Naive thymus-derived CD8-positive, alpha-beta T cell (primary cell): ENCODE data around the gene KAZALD1. TPM values are rescaled to one million over a fixed set of nuclear protein-coding genes. Genes with fewer than 3 reads are reported as not detected.

Experiments used
- ATAC-seq, 2 donors: fragments of 150-1000 bp; cut with Tn5 transposase in 1 of 2; sonication (Bioruptor Pico), chemical (Tn5 transposase) in 1 of 2; 1 replicate in 1 of 2; 2 replicates in 1 of 2; pipeline ENCODE4 v1.10.0; 2021; ENCODE audit warnings: mild to moderate bottlenecking in 2 of 2, moderate library complexity in 2 of 2
- POLR2A ChIA-PET: fragments of 350-600 bp; sonication (Branson Sonifier 250); formaldehyde crosslinking; loops from one replicate; lab custom pipeline; 2021; ENCODE audit warnings: antibody characterized with exemption; lab: Charles Lee
- DNase-seq, 10 donors: peaks; one replicate each; pipeline versions ENCODE4 v3.0.0 to v3.0.0-alpha.2; 2020 to 2022
- H3K27ac Mint-ChIP-seq, 10 donors: one replicate each; pipeline ENCODE4 v1.8.0; 2020 to 2022; ENCODE audit warnings: mild to moderate bottlenecking in 10 of 10, mixed read lengths in 10 of 10, moderate library complexity in 4 of 10, inconsistent platforms in 1 of 10
- H3K27me3 Mint-ChIP-seq, 5 donors: one replicate each; pipeline ENCODE4 v1.8.0; 2021 to 2022; ENCODE audit warnings: mixed read lengths in 5 of 5
- H3K36me3 Mint-ChIP-seq, 3 donors: one replicate each; pipeline ENCODE4 v1.8.0; 2020 to 2022; ENCODE audit warnings: mixed read lengths in 3 of 3, mild to moderate bottlenecking in 2 of 3, inconsistent platforms in 1 of 3
- H3K4me1 Mint-ChIP-seq, 4 donors: one replicate each; pipeline ENCODE4 v1.8.0; 2021 to 2022; ENCODE audit warnings: mixed read lengths in 4 of 4
- H3K4me3 Mint-ChIP-seq, 10 donors: one replicate each; pipeline ENCODE4 v1.8.0; 2020 to 2022; ENCODE audit warnings: mild to moderate bottlenecking in 10 of 10, mixed read lengths in 10 of 10, moderate library complexity in 6 of 10, inconsistent platforms in 1 of 10
- H3K9me3 Mint-ChIP-seq, 9 donors: one replicate each; pipeline ENCODE4 v1.8.0; 2020 to 2022; ENCODE audit warnings: mixed read lengths in 9 of 9, mild to moderate bottlenecking in 3 of 9, inconsistent platforms in 1 of 9, moderate library complexity in 1 of 9
- polyA plus RNA-seq, 3 donors: library from polyadenylated mRNA; unstranded; fragments of 300-500 nt; fragmentation: Illumina TruSeq; gene quantifications; one replicate each; pipeline ENCODE4 v1.2.3, GENCODE V29; 2021
- total RNA-seq, 8 experiments: library from RNA in 2 of 8; stranded (reverse) in 2 of 8; gene quantifications; one replicate each; pipeline ENCODE4 v1.2.3 and lab custom pipeline; 2021 to 2026

Gene KAZALD1
- total and polyA plus RNA-seq, 5 experiments from 2014 or later = not detected

- peaks cover 2 to 6% (median 4%) of the 10 kb centered on the region in 4 donors for H3K4me1 Mint-ChIP-seq
- no peaks in the 10 kb centered on the region for H3K36me3 Mint-ChIP-seq
- POLR2A ChIA-PET = no interaction called here
- no peak overlapping the region for H3K27ac Mint-ChIP-seq
- DNase-seq = no peak
- H3K9me3 Mint-ChIP-seq = no peaks in the 10 kb centered on the region
- no peak for ATAC-seq
- H3K4me3 Mint-ChIP-seq = no peak overlapping the region
- H3K27me3 Mint-ChIP-seq = peaks cover 8 to 65% (median 37%) of the 10 kb centered on the region in 5 donors
These were observed 41.2 kb upstream of the KAZALD1 start for GRCh38 chr10:101020427-101021075.

GRCh38 chr10:101021239-101021638 lies 40.5 kb upstream of the KAZALD1 start:
- no peak for DNase-seq
- POLR2A ChIA-PET = no interaction called here
- Mint-ChIP-seq H3K9me3 (no peaks in the 10 kb centered on the region), H3K4me1 (peaks cover 2 to 6% (median 4%) of the 10 kb centered on the region in 4 donors), H3K36me3 (no peaks in the 10 kb centered on the region), H3K27ac (no peak overlapping the region), H3K4me3 (no peak overlapping the region), H3K27me3 (peaks cover 8 to 58% (median 32%) of the 10 kb centered on the region in 5 donors)
- ATAC-seq = no peak

DNA sequence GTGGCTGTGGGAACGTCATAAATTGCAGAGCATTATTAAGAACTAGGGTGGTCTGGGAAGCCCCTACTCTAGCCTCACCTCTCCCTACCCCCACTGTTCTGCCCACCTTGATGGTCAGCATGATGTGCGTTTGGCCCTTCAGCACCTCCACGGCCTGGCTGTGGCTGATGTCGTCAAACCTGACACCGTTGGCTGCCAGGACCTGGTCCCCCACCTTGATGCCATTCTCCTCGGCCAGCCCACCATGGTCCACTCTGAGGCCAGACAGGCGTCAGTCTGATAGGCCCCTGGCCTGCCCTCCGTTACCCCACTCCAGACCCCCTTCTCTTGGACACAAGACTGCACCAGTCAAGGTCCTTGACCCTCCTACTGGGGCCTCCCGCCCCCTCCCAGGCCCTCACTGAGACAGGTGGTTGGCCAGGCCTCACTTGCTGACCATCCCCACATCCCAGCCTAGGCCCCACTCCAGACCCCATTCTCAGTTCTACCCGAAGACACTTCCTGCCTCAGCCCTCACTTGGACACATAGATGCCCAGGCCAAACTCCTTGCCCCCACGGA lies 40.0 kb upstream of the KAZALD1 start:
- Mint-ChIP-seq H3K27ac (no peak overlapping the region), H3K4me3 (no peak overlapping the region), H3K9me3 (no peaks in the 10 kb centered on the region), H3K4me1 (peaks cover 2 to 6% (median 4%) of the 10 kb centered on the region in 4 donors), H3K36me3 (no peaks in the 10 kb centered on the region), H3K27me3 (peaks cover 8 to 53% (median 27%) of the 10 kb centered on the region in 5 donors)
- no peak for DNase-seq
- ATAC-seq = no peak
- POLR2A ChIA-PET = no interaction called here

DNA sequence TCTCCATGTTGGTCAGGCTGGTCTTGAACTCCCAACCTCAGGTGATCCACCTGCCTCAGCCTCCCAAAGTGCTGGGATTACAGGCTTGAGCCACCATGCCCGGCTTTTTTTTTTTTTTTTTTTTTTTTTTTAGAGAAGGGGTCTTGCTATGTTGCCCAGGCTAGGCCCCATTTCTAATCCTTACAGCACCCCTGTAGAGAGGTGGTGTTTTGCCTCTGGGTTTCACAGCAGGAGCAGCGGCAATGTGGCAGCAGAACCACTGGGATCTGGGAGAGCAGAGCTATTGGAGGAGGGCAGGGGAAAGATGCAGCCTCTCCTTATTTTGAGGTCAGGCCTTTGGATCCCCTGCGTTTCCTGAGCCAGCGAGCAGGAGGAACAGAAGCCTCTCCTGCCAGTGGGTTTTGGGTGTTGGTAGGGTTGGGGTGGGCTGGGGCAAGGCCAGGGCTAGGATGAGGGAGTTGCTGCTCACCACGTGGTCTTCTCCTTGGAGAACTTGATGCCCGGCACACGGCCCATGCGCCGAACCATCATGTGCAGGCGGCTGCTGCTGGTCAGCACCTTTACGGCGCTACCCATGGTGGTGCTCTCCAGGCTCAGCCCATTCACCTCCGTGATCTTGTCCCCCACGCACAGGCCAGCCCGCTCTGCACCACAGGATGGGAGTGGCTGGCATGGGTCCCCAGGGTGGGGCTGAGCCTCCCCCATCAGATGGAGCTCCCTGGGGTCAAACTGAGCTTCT lies 38.7 kb upstream of the KAZALD1 start:
- H3K36me3 Mint-ChIP-seq = no peaks in the 10 kb centered on the region
- DNase-seq (no peak), ATAC-seq (no peak)
- no peak overlapping the region for H3K4me3 Mint-ChIP-seq
- H3K9me3 Mint-ChIP-seq = no peaks in the 10 kb centered on the region
- no peak overlapping the region for H3K27ac Mint-ChIP-seq
- peaks cover 2 to 6% (median 4%) of the 10 kb centered on the region in 4 donors for H3K4me1 Mint-ChIP-seq
- peaks cover 4 to 39% (median 23%) of the 10 kb centered on the region in 5 donors for H3K27me3 Mint-ChIP-seq
- POLR2A ChIA-PET = interaction anchor here (0.7 kb wide), 1 partner anchor 71 kb away, joined by 7 read pairs; no protein-coding TSS in a partner anchor

DNA sequence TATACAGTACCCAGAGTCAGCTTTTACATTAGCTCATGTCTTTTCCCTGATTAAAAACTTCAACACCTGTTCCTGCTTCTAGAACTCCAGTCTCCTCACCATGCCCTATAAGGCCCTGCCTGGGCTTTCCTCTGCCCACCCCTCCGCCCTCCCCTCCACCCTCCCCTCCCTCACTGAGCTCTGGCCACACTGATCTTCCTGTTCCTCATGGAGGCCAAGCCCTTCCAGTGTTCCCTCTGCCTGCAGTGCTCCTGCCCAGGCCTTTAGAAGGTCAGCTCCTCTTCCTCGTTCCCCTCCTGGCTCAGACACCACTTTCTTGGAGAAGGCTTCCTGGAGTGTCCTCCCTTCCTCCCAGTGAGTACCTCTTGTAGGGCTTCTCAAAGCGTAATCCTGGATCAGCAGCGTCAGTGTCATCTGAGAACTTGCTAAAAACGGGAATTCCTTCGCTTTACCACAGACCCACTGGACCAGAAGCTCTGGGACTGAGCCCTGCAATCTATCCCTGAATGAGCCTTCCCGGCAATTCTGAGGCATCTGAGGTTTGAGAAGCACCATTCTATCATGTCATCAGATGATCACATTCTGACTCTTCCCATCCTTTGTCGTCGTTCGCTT lies 34.6 kb upstream of the KAZALD1 start:
- Mint-ChIP-seq H3K4me1 (peaks cover 5 to 19% (median 8%) of the 10 kb centered on the region in 4 donors), H3K27me3 (peaks cover 0 to 3% (median 2%) of the 10 kb centered on the region in 5 donors), H3K9me3 (no peaks in the 10 kb centered on the region), H3K4me3 (no peak overlapping the region), H3K27ac (no peak overlapping the region), H3K36me3 (no peaks in the 10 kb centered on the region)
- POLR2A ChIA-PET = interaction anchor here (0.6 kb wide), 1 partner anchor 13 kb away, joined by 3 read pairs; no protein-coding TSS in a partner anchor
- ATAC-seq = no peak
- no peak for DNase-seq

GRCh38 chr10:101028446-101029337 lies 33.1 kb upstream of the KAZALD1 start:
- POLR2A ChIA-PET = interaction anchor here (0.8 kb wide), 1 partner anchor 31 kb away, joined by 3 read pairs; no protein-coding TSS in a partner anchor
- no peak for DNase-seq

DNA sequence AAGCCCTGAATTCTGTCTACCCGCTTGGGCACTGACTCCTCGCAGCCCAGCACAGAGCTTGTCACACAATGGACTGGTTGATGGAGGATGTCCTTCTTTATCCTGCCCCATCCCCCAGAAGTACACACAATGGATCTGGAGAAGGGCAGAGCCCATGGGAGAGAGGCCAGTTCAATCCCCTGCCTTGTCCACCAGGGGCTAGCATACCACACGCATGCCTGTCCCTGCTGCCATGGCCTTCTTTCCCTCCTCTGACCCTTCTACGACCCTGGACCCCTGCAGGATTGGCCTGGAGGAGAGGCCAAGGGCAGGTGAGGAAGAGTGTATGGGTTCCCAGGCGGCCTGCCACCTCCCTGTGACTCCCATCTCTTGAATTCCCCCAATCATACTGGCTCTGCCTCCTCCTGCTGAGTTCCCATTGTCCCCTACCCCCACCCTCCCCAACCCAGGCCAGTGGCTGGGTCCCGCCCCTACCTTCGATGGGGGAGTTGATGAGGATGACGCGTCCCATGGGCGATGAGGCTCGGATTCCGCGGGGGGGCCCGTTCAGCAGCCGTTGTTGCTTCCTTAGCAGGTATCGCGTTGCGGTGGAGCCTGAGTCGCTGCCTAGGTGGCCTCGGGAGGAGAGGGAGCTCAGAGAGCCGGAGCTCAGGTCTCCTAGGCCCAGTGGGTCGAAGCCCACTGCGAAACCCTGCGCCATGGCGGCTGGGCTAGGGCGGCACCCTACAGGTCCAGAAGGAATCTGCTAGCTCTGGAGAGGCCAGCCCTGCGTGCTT lies 32.1 kb upstream of the KAZALD1 start:
- H3K36me3 Mint-ChIP-seq = no peaks in the 10 kb centered on the region
- H3K4me3 Mint-ChIP-seq = peak overlapping the region in 4 of 10 donors; percentile 7 to 86 (median 41)
- ATAC-seq = no peak

More at GRCh38 chr10:101028446-101029337, 33.1 kb upstream of the KAZALD1 start:
- H3K27me3 Mint-ChIP-seq = peaks cover 0 to 3% (median 0%) of the 10 kb centered on the region in 5 donors
- H3K4me1 Mint-ChIP-seq = peaks cover 15 to 26% (median 18%) of the 10 kb centered on the region in 4 donors
- peak overlapping the region in 1 of 10 donors; percentile 50 for H3K27ac Mint-ChIP-seq
- H3K36me3 Mint-ChIP-seq = no peaks in the 10 kb centered on the region
- no peaks in the 10 kb centered on the region for H3K9me3 Mint-ChIP-seq
- peak overlapping the region in 2 of 10 donors; percentile 29 to 63 for H3K4me3 Mint-ChIP-seq
- ATAC-seq = no peak

DNA sequence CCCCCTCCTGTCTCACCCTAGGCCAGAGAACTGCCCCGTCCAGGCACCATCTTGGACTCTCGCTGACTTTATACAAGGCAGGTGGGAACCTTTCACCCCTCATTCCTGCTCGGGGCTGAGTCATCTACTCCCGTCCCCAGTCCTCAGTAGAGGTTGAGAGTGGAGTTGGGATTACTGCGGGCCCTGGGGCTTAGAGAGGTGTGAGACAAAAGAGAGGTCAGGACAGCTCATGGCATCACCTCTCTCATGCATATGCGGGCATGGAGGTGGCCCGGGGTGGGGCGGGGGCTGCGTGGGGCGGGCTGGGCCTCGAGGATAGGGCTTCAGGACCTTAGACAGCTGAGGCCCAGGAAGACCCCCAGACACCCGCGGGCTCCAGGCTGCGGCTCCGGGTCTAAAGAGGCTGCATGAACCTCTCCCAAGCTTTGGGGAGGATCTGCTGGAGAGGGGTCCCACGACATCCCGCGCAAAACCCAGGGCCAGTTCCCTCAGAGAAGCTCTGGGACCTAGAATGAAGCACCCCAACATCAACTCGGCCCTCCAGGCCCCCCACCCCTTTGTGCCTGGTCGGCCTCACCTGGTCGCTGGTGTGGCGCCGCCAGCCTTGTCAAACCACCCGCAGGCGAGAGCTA lies 31.2 kb upstream of the KAZALD1 start:
- H3K27me3 Mint-ChIP-seq = peaks cover 0 to 3% (median 0%) of the 10 kb centered on the region in 5 donors
- POLR2A ChIA-PET = interaction anchor here (0.5 to 3.2 kb wide), 15 partner anchors 9 to 1421 kb away, joined by 3 to 34 read pairs (median 6); partner anchors contain the start of genes KAZALD1, LZTS2, MRPL43 and TWNK
- no peak for ATAC-seq
- peaks cover 0 to 4% (median 0%) of the 10 kb centered on the region in 3 donors for H3K36me3 Mint-ChIP-seq
- no peaks in the 10 kb centered on the region for H3K9me3 Mint-ChIP-seq
- peak overlapping the region in 9 of 10 donors; percentile 81 to 99 (median 97) for H3K27ac Mint-ChIP-seq
- peak overlapping the region; percentile 86 to 99 (median 93) for H3K4me3 Mint-ChIP-seq
- DNase-seq = no peak
- peaks cover 15 to 26% (median 19%) of the 10 kb centered on the region in 4 donors for H3K4me1 Mint-ChIP-seq

More for the DNA sequence above, 32.1 kb upstream of the KAZALD1 start:
- no peaks in the 10 kb centered on the region for H3K9me3 Mint-ChIP-seq
- POLR2A ChIA-PET = interaction anchor here (3.2 kb wide), 1 partner anchor 31 kb away, joined by 34 read pairs; the partner anchor contains the start of gene LZTS2
- peak overlapping the region in 3 of 10 donors; percentile 8 to 48 (median 38) for H3K27ac Mint-ChIP-seq
- no peak for DNase-seq
- H3K27me3 Mint-ChIP-seq = peaks cover 0 to 3% (median 0%) of the 10 kb centered on the region in 5 donors
- peaks cover 15 to 26% (median 19%) of the 10 kb centered on the region in 4 donors for H3K4me1 Mint-ChIP-seq

- H3K4me1 Mint-ChIP-seq = peaks cover 15 to 26% (median 19%) of the 10 kb centered on the region in 4 donors
- peak; percentile 80 to 83 for ATAC-seq
- H3K4me3 Mint-ChIP-seq = peak within 1 kb of the TSS; percentile 86 to 99 (median 93)
- peak within 1 kb of the TSS; percentile 81 to 99 (median 97) for H3K27ac Mint-ChIP-seq
- POLR2A ChIA-PET = interaction anchor here (0.5 to 3.2 kb wide), 16 partner anchors 8 to 1421 kb away, joined by 3 to 34 read pairs (median 6); partner anchors contain the start of genes KAZALD1, LZTS2, MRPL43 and TWNK
- H3K9me3 Mint-ChIP-seq = no peaks in the 10 kb centered on the region
- H3K36me3 Mint-ChIP-seq = peaks cover 0 to 11% (median 0%) of the 10 kb centered on the region in 3 donors
- peaks cover 0 to 3% (median 0%) of the 10 kb centered on the region in 5 donors for H3K27me3 Mint-ChIP-seq
- DNase-seq = peak; percentile 89 to 98 (median 96)
These were observed 30.5 kb upstream of the KAZALD1 start, which contains the start of the genes PDZD7 and SFXN3 for GRCh38 chr10:101031128-101031795. Gene PDZD7, minus strand, starts transcription at chr10:101031129. Its CDS starts 910 bp downstream, at chr10:101030219. Gene SFXN3, plus strand, starts transcription at chr10:101031234. Its CDS starts 3,461 bp downstream, at chr10:101034695.
